DOHH2 (cell line): ENCODE data around the gene ACTG1.
A peak's percentile ranks its signal among the peaks of the same experiment; 100 is the strongest.

Source experiments
- H3F3A ChIP-seq: fragments of 200-600 bp; sonication (generic), shearing (Covaris generic); 2 replicates; pipeline ENCODE4 v1.6.0; 2016; ENCODE audit warnings: antibody characterized with exemption, mild to moderate bottlenecking; ENCODE audit not compliant: control insufficient read depth, insufficient read depth
- H3K27ac ChIP-seq: fragments of 200-600 bp; sonication (generic); 2 replicates; pipeline ENCODE4 v1.5.1; 2014; ENCODE audit warnings: low read depth, mild to moderate bottlenecking, low read length, moderate library complexity
- H3K27me3 ChIP-seq: fragments of 200-600 bp; sonication (generic); 2 replicates; pipeline ENCODE4 v1.6.1; 2014; ENCODE audit warnings: mild to moderate bottlenecking, low read length, mixed read lengths; ENCODE audit not compliant: control insufficient read depth
- H3K36me3 ChIP-seq: fragments of 200-600 bp; sonication (generic); 2 replicates; pipeline ENCODE4 v1.6.1; 2014; ENCODE audit warnings: mild to moderate bottlenecking, low read length, moderate library complexity, mixed read lengths; ENCODE audit not compliant: control insufficient read depth
- H3K4me1 ChIP-seq: fragments of 200-600 bp; sonication (generic); 2 replicates; pipeline ENCODE4 v1.6.1; 2014; ENCODE audit warnings: mild to moderate bottlenecking, low read length, mixed read lengths; ENCODE audit not compliant: control insufficient read depth
- H3K4me2 ChIP-seq: fragments of 200-600 bp; sonication (generic); 2 replicates; pipeline ENCODE4 v1.6.0; 2014; ENCODE audit warnings: mild to moderate bottlenecking, low read length, moderate library complexity
- H3K4me3 ChIP-seq: fragments of 200-600 bp; sonication (generic); 2 replicates; pipeline ENCODE4 v1.5.1; 2014; ENCODE audit warnings: mild to moderate bottlenecking, low read length, mixed read lengths
- H3K79me2 ChIP-seq: fragments of 200-600 bp; sonication (generic); 2 replicates; pipeline ENCODE4 v1.6.1; 2014; ENCODE audit warnings: mild to moderate bottlenecking, low read length, mixed read lengths; ENCODE audit not compliant: control insufficient read depth
- H3K9me2 ChIP-seq: fragments of 200-600 bp; sonication (generic); replicated peaks from 2 replicates; pipeline ENCODE4 v1.6.1; 2014; ENCODE audit warnings: mild to moderate bottlenecking, low read length, mixed read lengths; ENCODE audit not compliant: control insufficient read depth
- H3K9me3 ChIP-seq: fragments of 200-600 bp; sonication (generic); 2 replicates; pipeline ENCODE4 v1.6.1; 2014; ENCODE audit warnings: antibody characterized with exemption, low read length, mixed read lengths; ENCODE audit not compliant: control insufficient read depth, insufficient read depth
- H4K20me1 ChIP-seq: fragments of 200-600 bp; sonication (generic); 2 replicates; pipeline ENCODE4 v1.6.0; 2014; ENCODE audit warnings: low read depth, mild to moderate bottlenecking, antibody characterized with exemption, low read length, moderate library complexity; ENCODE audit not compliant: control insufficient read depth, insufficient read depth
- CTCF ChIP-seq: fragments of 200-600 bp; sonication (generic); IDR thresholded peaks from one replicate; pipeline ENCODE4 v1.5.1; 2014; ENCODE audit warnings: antibody characterized with exemption, mild to moderate bottlenecking, low read depth, low read length; ENCODE audit not compliant: poor library complexity, severe bottlenecking
- EZH2phosphoT487 ChIP-seq: fragments of 200-600 bp; sonication (generic); IDR thresholded peaks from 2 replicates; pipeline ENCODE4 v1.6.1; 2017; ENCODE audit warnings: borderline replicate concordance, mild to moderate bottlenecking, antibody characterized with exemption, low read length, moderate library complexity, mixed read lengths

ACTG1 gene

GRCh38 chr17:81483862-81484194 lies 28.8 kb downstream of the ACTG1 start:
- Histone ChIP-seq H3K27ac (no peak overlapping the region), H3K27me3 (no peaks in the 10 kb centered on the region)

GRCh38 chr17:81483085-81483861 lies 29.3 kb downstream of the ACTG1 start:
- no peaks in the 10 kb centered on the region for H3K79me2 ChIP-seq
- H3K27me3 ChIP-seq, result no peaks in the 10 kb centered on the region
- TF ChIP-seq CTCF (no peak), EZH2phosphoT487 (no peak)
- H3K4me3 ChIP-seq, result no peak overlapping the region
- no peaks in the 10 kb centered on the region for H3K9me3 ChIP-seq
- no peaks in the 10 kb centered on the region for H3K9me2 ChIP-seq
- H3F3A ChIP-seq, result no peaks in the 10 kb centered on the region
- no peaks in the 10 kb centered on the region for H4K20me1 ChIP-seq
- no peak overlapping the region for H3K27ac ChIP-seq
- peak overlapping the region; percentile 85; the same call in 1 of the 2 replicates for H3K4me2 ChIP-seq
- no peaks in the 10 kb centered on the region for H3K36me3 ChIP-seq
- peaks cover 29% of the 10 kb centered on the region for H3K4me1 ChIP-seq

More at GRCh38 chr17:81483862-81484194, 28.8 kb downstream of the ACTG1 start:
- Histone ChIP-seq H3K4me1 (peaks cover 29% of the 10 kb centered on the region), H3K9me3 (no peaks in the 10 kb centered on the region), H3K79me2 (no peaks in the 10 kb centered on the region), H4K20me1 (no peaks in the 10 kb centered on the region), H3K9me2 (no peaks in the 10 kb centered on the region), H3K4me2 (peak overlapping the region; percentile 85), H3F3A (no peaks in the 10 kb centered on the region), H3K4me3 (peak overlapping the region; percentile 70), H3K36me3 (no peaks in the 10 kb centered on the region)
- TF ChIP-seq CTCF (no peak), EZH2phosphoT487 (no peak)

GRCh38 chr17:81482673-81483072 lies 29.9 kb downstream of the ACTG1 start:
- H3K36me3 ChIP-seq, result no peaks in the 10 kb centered on the region
- no peak overlapping the region for H3K27ac ChIP-seq
- H3F3A ChIP-seq, result no peaks in the 10 kb centered on the region
- no peak overlapping the region for H3K4me2 ChIP-seq
- H3K79me2 ChIP-seq, result no peaks in the 10 kb centered on the region
- H3K4me1 ChIP-seq, result peaks cover 29% of the 10 kb centered on the region
- H4K20me1 ChIP-seq, result no peaks in the 10 kb centered on the region
- no peaks in the 10 kb centered on the region for H3K27me3 ChIP-seq
- H3K4me3 ChIP-seq, result no peak overlapping the region
- TF ChIP-seq EZH2phosphoT487 (no peak), CTCF (no peak)
- no peaks in the 10 kb centered on the region for H3K9me2 ChIP-seq
- no peaks in the 10 kb centered on the region for H3K9me3 ChIP-seq
